ENCODE results near the gene PTPRA.

PTPRA gene

DNA sequence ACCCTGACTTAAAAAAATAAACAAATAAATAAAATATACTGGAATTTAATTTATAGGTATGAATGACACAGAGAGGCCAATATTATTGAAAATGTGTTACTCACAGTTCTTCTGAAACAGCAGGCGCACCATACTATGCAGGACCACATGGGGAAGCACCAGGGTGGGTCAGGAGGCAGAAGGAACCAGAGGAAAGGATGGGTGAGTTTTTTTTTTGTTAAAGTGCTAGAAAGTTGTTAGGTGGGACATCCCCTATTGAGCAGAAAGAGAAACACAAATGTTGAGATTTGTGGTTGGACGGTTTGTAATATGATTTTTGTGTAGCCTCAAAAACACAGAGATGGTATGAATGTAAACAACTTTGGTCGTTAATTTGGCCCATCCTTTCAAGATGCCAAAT lies 26.0 kb downstream of the PTPRA start:
- no peaks in the 10 kb centered on the region for H3K27me3 ChIP-seq (ENCODE audit: insufficient read depth, poor library complexity, severe bottlenecking)
- H3K4me3 ChIP-seq (replicated peaks; ENCODE audit: insufficient read depth, low read length): no peak overlapping the region
- TF ChIP-seq POLR2AphosphoS5 (IDR thresholded peaks at IDR 0.05; ENCODE audit: low read depth): no peak
- no peak for TF ChIP-seq GABPA (IDR thresholded peaks at IDR 0.05; ENCODE audit: low read depth)
- no peak for TF ChIP-seq SPI1 (IDR thresholded peaks at IDR 0.05; ENCODE audit: borderline replicate concordance, low read depth)
- TF ChIP-seq CTCF (IDR thresholded peaks at IDR 0.05; ENCODE audit: insufficient read depth, low read length): no peak
- TF ChIP-seq, protein P1, sequence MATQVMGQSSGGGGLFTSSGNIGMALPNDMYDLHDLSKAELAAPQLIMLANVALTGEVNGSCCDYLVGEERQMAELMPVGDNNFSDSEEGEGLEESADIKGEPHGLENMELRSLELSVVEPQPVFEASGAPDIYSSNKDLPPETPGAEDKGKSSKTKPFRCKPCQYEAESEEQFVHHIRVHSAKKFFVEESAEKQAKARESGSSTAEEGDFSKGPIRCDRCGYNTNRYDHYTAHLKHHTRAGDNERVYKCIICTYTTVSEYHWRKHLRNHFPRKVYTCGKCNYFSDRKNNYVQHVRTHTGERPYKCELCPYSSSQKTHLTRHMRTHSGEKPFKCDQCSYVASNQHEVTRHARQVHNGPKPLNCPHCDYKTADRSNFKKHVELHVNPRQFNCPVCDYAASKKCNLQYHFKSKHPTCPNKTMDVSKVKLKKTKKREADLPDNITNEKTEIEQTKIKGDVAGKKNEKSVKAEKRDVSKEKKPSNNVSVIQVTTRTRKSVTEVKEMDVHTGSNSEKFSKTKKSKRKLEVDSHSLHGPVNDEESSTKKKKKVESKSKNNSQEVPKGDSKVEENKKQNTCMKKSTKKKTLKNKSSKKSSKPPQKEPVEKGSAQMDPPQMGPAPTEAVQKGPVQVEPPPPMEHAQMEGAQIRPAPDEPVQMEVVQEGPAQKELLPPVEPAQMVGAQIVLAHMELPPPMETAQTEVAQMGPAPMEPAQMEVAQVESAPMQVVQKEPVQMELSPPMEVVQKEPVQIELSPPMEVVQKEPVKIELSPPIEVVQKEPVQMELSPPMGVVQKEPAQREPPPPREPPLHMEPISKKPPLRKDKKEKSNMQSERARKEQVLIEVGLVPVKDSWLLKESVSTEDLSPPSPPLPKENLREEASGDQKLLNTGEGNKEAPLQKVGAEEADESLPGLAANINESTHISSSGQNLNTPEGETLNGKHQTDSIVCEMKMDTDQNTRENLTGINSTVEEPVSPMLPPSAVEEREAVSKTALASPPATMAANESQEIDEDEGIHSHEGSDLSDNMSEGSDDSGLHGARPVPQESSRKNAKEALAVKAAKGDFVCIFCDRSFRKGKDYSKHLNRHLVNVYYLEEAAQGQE (IDR thresholded peaks at IDR 0.05; ENCODE audit: insufficient replicate concordance, low read depth): no peak
- no peak for DNase-seq (ENCODE audit: low read depth in 1 of 2, low spot score in 1 of 2)
- H3K27ac ChIP-seq (replicated peaks): no peak overlapping the region

DNA sequence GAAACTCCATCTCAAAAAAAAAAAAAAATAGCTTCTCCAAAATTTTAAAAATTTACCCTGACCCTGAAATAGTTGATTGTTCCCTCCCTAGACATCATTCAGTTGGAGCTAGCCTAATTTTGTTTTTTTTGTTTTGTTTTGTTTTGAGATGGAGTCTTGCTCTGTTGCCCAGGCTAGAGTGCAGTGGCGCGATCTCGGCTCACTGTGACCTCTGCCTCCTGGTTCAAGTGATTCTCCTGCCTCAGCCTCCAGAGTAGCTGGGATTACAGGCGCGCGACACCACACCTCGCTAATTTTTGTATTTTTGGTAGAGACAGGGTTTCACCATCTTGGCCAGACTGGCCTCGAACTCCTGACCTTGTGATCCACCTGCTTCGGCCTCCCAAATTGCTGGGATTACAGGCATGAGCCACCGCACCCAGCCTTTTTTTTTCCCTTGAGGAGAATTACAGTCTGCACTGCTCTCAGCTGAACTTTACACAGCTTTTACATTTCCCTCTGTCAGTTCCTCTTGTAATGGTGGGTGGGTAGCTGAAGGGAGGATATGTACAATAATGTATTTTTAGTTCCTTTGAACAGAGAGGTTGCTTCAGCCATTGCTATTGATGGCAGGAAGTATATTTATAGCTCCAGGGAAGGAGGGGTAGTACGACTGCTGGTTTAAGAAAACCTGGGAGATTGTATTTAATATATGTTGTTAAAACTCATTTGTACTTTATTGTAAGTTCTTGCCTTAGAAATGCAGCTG lies 27.7 kb downstream of the PTPRA start:
- Histone ChIP-seq H3K27ac (replicated peaks) (peak overlapping the region; percentile 5; the same call in 1 of the 2 replicates), H3K27me3 (ENCODE audit: insufficient read depth, poor library complexity, severe bottlenecking) (no peaks in the 10 kb centered on the region), H3K4me3 (replicated peaks; ENCODE audit: insufficient read depth, low read length) (no peak overlapping the region)
- peak; percentile 30 to 40 for DNase-seq (ENCODE audit: low read depth in 1 of 2, low spot score in 1 of 2)
- peak; percentile 49; the same call in 1 of the 2 replicates for TF ChIP-seq SPI1 (IDR thresholded peaks at IDR 0.05; ENCODE audit: borderline replicate concordance, low read depth)
- TF ChIP-seq, protein P1 (IDR thresholded peaks at IDR 0.05; ENCODE audit: insufficient replicate concordance, low read depth): no peak

- Histone ChIP-seq H3K27ac (replicated peaks) (no peak overlapping the region), H3K4me3 (replicated peaks; ENCODE audit: insufficient read depth, low read length) (no peak overlapping the region), H3K27me3 (ENCODE audit: insufficient read depth, poor library complexity, severe bottlenecking) (no peaks in the 10 kb centered on the region)
- no peak for TF ChIP-seq CTCF (IDR thresholded peaks at IDR 0.05; ENCODE audit: insufficient read depth, low read length)
- no peak for TF ChIP-seq SPI1 (IDR thresholded peaks at IDR 0.05; ENCODE audit: borderline replicate concordance, low read depth)
- TF ChIP-seq, protein P1 (IDR thresholded peaks at IDR 0.05; ENCODE audit: insufficient replicate concordance, low read depth): no peak
- TF ChIP-seq GABPA (IDR thresholded peaks at IDR 0.05; ENCODE audit: low read depth): no peak
- TF ChIP-seq POLR2AphosphoS5 (IDR thresholded peaks at IDR 0.05; ENCODE audit: low read depth): no peak
- DNase-seq (ENCODE audit: low read depth in 1 of 2, low spot score in 1 of 2): no peak
These were observed 29.0 kb downstream of the PTPRA start for GRCh38 chr20:2902291-2902690.
